Uterus (tissue), 4 donors: Measurements from ENCODE around the gene ZNF484. TPM values are rescaled to one million over a fixed set of nuclear protein-coding genes. Genes with fewer than 3 reads are reported as not detected.
A peak's percentile ranks its signal among the peaks of the same experiment; 100 is the strongest.
"Not testable (repeated sequence)": the region's sequence is repeated elsewhere in the genome, so short reads cannot be mapped to it uniquely, and the experiment has no call there.

ENCODE experiments used
- DNase-seq, 2 donors: peaks; one replicate each; pipeline ENCODE4 v3.0.0-alpha.2; 2019 to 2020
- H3K27ac ChIP-seq, 2 donors: fragments of 200-600 bp; sonication (generic); 1 replicate in 1 of 2; 2 replicates in 1 of 2; pipeline ENCODE4 v1.5.1; 2016 to 2018
- H3K27me3 ChIP-seq, 2 donors: fragments of 200-600 bp; sonication (generic); one replicate each; pipeline ENCODE4 v1.5.1; 2018 to 2019; ENCODE audit warnings: control low read depth in 1 of 2
- H3K36me3 ChIP-seq, 2 donors: fragments of 200-600 bp; sonication (generic); one replicate each; pipeline ENCODE4 v1.5.1; 2019; ENCODE audit warnings: control low read depth in 1 of 2
- H3K4me1 ChIP-seq, 2 donors: fragments of 200-600 bp; sonication (generic); one replicate each; pipeline ENCODE4 v1.5.1; 2018 to 2019; ENCODE audit warnings: control low read depth in 1 of 2
- H3K4me3 ChIP-seq, 2 donors: fragments of 200-600 bp; sonication (generic); 1 replicate in 1 of 2; 2 replicates in 1 of 2; pipeline ENCODE4 v1.5.1; 2018 to 2019; ENCODE audit warnings: mild to moderate bottlenecking in 1 of 2
- H3K9me3 ChIP-seq, 2 donors: fragments of 200-600 bp; sonication (generic); one replicate each; pipeline ENCODE4 v1.5.1; 2019; ENCODE audit warnings: control low read depth in 1 of 2
- POLR2A ChIP-seq, 2 donors: fragments of 450-650 bp; IDR thresholded peaks; one replicate each; pipeline ENCODE4 v1.6.1; 2016; ENCODE audit warnings: antibody characterized with exemption in 2 of 2, mild to moderate bottlenecking in 1 of 2, moderate library complexity in 1 of 2
- intact Hi-C: fragments of 100-400 bp; cut with DNase I; formaldehyde crosslinking; loops from one replicate; pipeline ENCODE4 v1.15.1; 2023; ENCODE audit warnings: low total_unique reads
- total RNA-seq, 4 donors: library from RNA; depleted of rRNA in 3 of 4; stranded (reverse); fragments of >200 nt in 3 of 4; gene quantifications; one replicate each; pipeline versions ENCODE4 v1.1.0 to v1.2.4, GENCODE V29; 2014 to 2023
- TF ChIP-seq, protein P1 (sequence below), 4 experiments: fragments of 200-600 bp in 2 of 4; fragments of 450-650 bp in 2 of 4; sonication (generic) in 2 of 4; IDR thresholded peaks; one replicate each; pipeline ENCODE4 v1.5.1; 2016 to 2019; ENCODE audit warnings: antibody characterized with exemption in 4 of 4, mild to moderate bottlenecking in 2 of 4, moderate library complexity in 1 of 4
- donor health status: DM: yes; HTN: yes; CAD: no.

Gene ZNF484
- 10 to 100 TPM; 12.6 to 41.8 (median 17.4) TPM for total RNA-seq

DNA sequence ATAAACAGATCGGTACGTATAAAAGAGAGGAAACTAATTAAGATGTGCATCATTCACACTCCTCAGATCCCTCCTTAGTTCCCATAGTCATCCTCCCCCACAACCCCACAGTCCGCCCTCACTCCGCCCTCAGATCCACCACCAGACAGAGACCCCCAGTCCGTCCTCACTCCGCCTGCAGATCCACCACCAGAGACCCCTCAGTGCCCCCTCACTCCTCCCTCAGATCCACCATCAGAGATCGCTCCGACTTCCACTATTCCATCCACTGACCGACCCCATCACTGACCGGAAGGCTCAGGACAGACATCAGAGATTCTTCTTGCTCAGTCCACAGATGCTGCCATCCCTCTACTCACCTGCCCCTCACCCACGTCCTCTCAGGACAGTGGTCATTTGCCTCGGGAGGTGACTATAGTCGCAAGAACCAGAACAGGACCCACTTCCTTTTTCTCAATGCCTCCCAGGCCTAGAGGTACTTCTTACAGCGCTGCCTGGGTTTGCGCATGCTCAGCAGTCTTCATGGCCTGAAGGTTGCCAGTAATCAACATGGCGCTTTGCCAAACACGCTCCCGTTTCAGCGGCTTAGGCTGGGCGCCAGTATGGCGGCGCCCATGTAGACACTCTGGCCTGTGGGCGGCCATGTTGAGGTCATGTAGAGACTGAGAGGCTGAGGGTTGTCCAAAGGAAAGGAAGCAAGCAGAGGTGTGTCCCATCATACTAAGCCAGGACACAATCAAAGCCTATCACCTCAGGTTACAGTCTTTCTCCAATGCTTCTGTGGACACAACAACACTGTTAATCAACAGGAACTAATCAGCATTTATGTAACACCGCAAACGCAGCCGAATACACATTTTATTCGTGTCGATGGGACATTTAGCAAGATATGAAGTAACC, at the start of gene ZNF484:
ZNF484 (minus strand) TSS at position 508 of the 900 bp plus-strand sequence. CDS start 3,009 bp downstream, outside the sequence.
- peak within 1 kb of the TSS; percentile 74 to 83 for H3K27ac ChIP-seq
- H3K4me1 ChIP-seq, result no peaks in the 10 kb centered on the region
- no peaks in the 10 kb centered on the region for H3K9me3 ChIP-seq
- H3K36me3 ChIP-seq, result no peaks in the 10 kb centered on the region
- intact Hi-C loops, result no loop called here
- peak within 1 kb of the TSS; percentile 54 to 71 for H3K4me3 ChIP-seq
- H3K27me3 ChIP-seq, result no peaks in the 10 kb centered on the region
- TF ChIP-seq, protein P1, sequence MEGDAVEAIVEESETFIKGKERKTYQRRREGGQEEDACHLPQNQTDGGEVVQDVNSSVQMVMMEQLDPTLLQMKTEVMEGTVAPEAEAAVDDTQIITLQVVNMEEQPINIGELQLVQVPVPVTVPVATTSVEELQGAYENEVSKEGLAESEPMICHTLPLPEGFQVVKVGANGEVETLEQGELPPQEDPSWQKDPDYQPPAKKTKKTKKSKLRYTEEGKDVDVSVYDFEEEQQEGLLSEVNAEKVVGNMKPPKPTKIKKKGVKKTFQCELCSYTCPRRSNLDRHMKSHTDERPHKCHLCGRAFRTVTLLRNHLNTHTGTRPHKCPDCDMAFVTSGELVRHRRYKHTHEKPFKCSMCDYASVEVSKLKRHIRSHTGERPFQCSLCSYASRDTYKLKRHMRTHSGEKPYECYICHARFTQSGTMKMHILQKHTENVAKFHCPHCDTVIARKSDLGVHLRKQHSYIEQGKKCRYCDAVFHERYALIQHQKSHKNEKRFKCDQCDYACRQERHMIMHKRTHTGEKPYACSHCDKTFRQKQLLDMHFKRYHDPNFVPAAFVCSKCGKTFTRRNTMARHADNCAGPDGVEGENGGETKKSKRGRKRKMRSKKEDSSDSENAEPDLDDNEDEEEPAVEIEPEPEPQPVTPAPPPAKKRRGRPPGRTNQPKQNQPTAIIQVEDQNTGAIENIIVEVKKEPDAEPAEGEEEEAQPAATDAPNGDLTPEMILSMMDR (IDR thresholded peaks at IDR 0.05), result no peak
- no peak for TF ChIP-seq POLR2A (IDR thresholded peaks at IDR 0.05)
- DNase-seq, result peak; percentile 97

DNA sequence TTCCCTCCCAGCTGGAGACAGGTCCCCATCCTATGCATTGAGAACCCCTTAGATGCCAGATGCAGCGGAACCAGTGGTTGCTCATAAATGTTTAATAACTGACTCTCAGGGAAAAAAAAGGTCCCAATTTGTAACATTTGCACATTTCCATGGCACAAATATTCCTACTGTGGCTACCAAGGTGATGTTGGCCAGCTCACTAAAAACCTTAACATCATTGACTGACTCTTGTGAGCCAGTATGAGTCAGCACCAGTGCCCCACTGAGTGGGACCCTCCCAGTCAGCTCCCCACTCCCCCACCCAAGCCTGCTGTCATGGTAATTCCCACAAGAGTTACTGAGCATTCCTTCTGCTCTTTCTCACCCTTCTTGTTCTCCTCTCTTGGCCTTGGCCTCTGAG, 42.6 kb upstream of the ZNF484 start:
- intact Hi-C loops, result no loop called here
- no peak overlapping the region for H3K27ac ChIP-seq
- H3K9me3 ChIP-seq, result no peaks in the 10 kb centered on the region
- no peak for DNase-seq
- TF ChIP-seq, protein P1 (IDR thresholded peaks at IDR 0.05), result no peak
- no peak for TF ChIP-seq POLR2A (IDR thresholded peaks at IDR 0.05)
- H3K36me3 ChIP-seq, result no peaks in the 10 kb centered on the region
- H3K4me3 ChIP-seq, result no peak overlapping the region
- no peaks in the 10 kb centered on the region for H3K27me3 ChIP-seq
- no peaks in the 10 kb centered on the region for H3K4me1 ChIP-seq

DNA sequence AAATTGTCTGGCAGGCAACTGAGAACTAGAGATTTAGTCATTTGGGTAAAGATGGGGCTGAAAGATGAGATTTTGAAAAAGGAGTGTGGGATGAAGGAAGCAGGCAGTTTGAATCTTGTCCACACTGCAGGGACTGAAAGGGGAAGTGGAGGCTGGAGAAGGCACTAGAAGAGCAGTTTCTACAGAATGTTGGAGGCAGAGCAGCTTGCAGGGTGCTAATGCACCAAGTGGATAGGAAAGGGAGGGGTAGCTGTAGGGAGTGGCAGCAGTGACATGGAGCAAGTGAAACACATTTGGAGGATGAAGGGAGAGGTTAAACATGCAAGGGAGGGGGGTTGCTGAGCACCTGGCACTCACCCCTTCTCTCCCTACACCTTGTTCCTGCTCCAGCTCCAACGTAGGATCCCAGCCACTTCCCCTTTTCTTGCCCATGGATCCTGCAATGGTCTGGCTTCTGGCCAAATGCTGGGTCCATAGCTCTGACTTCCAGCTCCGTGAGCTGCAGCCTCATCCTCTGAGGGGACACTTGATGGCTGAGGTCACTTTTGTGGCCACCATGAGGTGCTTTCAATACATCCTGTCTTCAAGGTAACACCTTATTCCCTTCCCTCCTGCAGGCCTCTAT, 39.5 kb upstream of the ZNF484 start:
- intact Hi-C loops, result no loop called here

DNA sequence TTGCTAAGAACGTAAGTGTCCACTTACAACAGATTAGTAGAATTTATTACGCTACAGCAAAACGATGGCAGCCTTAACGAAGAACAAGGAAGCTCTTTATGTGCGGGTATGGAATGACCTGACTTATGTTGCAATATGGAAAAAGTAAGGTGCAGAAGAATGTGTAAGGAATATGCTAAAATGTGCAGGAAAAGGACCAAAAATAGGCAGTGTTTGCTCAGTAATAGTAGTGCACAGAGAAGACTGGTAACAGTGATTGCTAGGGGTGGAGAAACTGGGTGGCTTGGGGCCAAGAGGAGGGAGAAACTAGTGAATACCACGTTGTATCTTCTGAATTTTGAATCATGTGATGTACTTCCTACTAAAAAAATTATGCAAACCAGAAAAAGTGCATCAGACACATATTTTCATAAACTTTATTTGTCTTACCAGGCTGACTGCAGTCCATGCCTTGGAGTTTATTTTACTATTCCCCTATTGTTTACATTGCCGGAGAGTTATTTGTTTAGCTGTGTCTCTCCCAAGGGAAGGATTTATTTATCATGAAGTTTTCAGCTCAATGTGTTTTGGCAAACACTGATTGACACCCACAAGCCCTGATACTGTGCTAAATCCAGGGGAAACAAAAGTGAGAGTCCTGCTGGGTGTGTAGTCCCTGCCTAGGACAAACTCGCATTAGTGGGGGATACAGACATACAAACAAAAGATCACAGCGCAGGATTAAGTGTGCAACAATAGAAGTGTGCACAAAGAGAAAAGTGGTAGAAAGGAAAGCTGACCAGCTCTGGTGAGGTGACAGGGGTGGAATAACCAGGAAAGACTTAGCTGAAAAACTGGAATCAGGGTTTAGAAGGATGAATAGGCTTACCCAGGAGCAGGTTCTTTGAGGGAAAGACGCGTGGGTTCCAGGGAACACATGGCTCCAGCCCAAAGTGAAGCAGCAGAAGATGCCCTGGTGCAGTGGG, 34.0 kb upstream of the ZNF484 start:
- no peak for DNase-seq
- H3K4me3 ChIP-seq, result no peak overlapping the region
- no peaks in the 10 kb centered on the region for H3K4me1 ChIP-seq
- intact Hi-C loops, result no loop called here
- TF ChIP-seq, protein P1 (IDR thresholded peaks at IDR 0.05), result no peak
- no peak for TF ChIP-seq POLR2A (IDR thresholded peaks at IDR 0.05)
- H3K27ac ChIP-seq, result no peak overlapping the region
- H3K27me3 ChIP-seq, result no peaks in the 10 kb centered on the region
- no peaks in the 10 kb centered on the region for H3K9me3 ChIP-seq
- no peaks in the 10 kb centered on the region for H3K36me3 ChIP-seq

More for the DNA sequence above, 39.5 kb upstream of the ZNF484 start:
- Histone ChIP-seq H3K4me3 (no peak overlapping the region), H3K27ac (no peak overlapping the region), H3K36me3 (no peaks in the 10 kb centered on the region), H3K9me3 (no peaks in the 10 kb centered on the region), H3K4me1 (no peaks in the 10 kb centered on the region), H3K27me3 (no peaks in the 10 kb centered on the region)
- DNase-seq, result no peak
- TF ChIP-seq, protein P1 (IDR thresholded peaks at IDR 0.05), result no peak
- no peak for TF ChIP-seq POLR2A (IDR thresholded peaks at IDR 0.05)

DNA sequence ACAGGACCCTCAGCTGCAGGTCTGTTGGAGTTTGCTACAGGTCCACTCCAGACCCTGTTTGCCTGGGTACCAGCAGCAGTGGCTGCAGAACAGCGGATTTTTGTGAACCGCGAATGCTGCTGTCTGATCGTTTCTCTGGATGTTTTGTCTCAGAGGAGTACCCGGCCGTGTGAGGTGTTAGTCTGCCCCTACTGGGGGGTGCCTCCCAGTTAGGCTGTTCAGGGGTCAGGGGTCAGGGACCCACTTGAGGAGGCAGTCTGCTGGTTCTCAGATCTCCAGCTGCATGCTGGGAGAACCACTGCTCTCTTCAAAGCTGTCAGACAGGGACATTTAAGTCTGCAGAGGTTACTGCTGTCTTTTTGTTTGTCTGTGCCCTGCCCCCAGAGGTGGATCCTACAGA, 27.3 kb upstream of the ZNF484 start:
- H3K27me3 ChIP-seq, H3K4me3 ChIP-seq, H3K27ac ChIP-seq, DNase-seq, H3K36me3 ChIP-seq, H3K9me3 ChIP-seq, H3K4me1 ChIP-seq, intact Hi-C loops: not testable (repeated sequence)
